Ovary (tissue), 9 donors: ENCODE results near the gene RNLS. TPM values are rescaled to one million over a fixed set of nuclear protein-coding genes. Genes with fewer than 3 reads are reported as not detected.

Experiments used
- DNase-seq, 5 donors: peaks; one replicate each; pipeline ENCODE4 v3.0.0-alpha.2; 2019 to 2020
- H3K27ac ChIP-seq, 2 donors: fragments of 200-600 bp; one replicate each; pipeline versions ENCODE4 v1.5.1 to v1.8.0; 2019 to 2022
- H3K27me3 ChIP-seq: fragments of 200-600 bp; one replicate; pipeline ENCODE4 v1.8.0; 2022
- H3K36me3 ChIP-seq: fragments of 200-600 bp; sonication (generic); one replicate; pipeline ENCODE4 v1.5.1; 2019
- H3K4me1 ChIP-seq: one replicate; pipeline ENCODE4 v1.8.1; 2013; ENCODE audit warnings: mild to moderate bottlenecking, moderate library complexity; ENCODE audit not compliant: insufficient read depth
- H3K4me3 ChIP-seq: fragments of 200-600 bp; sonication (generic); one replicate; pipeline ENCODE4 v1.5.1; 2017
- H3K9me3 ChIP-seq, 2 donors: fragments of 200-600 bp in 1 of 2; sonication (generic) in 1 of 2; one replicate each; pipeline versions ENCODE4 v1.5.1 to v1.8.1; 2013 to 2019; ENCODE audit warnings: mild to moderate bottlenecking in 1 of 2, moderate library complexity in 1 of 2
- CTCF ChIP-seq, 3 donors: fragments of 450-650 bp in 2 of 3; fragments of 200-600 bp in 1 of 3; IDR thresholded peaks; one replicate each; pipeline versions ENCODE4 v1.5.1 to v1.8.0; 2016 to 2022; ENCODE audit warnings: antibody characterized with exemption in 3 of 3, mild to moderate bottlenecking in 1 of 3
- EP300 ChIP-seq: sonication (generic); formaldehyde crosslinking; IDR thresholded peaks from one replicate; pipeline ENCODE4 v1.6.1; 2017; ENCODE audit warnings: antibody characterized with exemption
- POLR2A ChIP-seq: fragments of 450-650 bp; IDR thresholded peaks from one replicate; pipeline ENCODE4 v1.6.1; 2017; ENCODE audit warnings: antibody characterized with exemption, mild to moderate bottlenecking, moderate library complexity
- WGBS, 3 donors: extraction: QIAGEN DNeasy Blood & Tissue Kit in 1 of 3; methylation state at CpG; one replicate each; pipeline versions ENCODE4 v1.1.5 to v1.1.7; 2013 to 2017; 5-methylcytosine and 5-hydroxymethylcytosine counted together
- intact Hi-C, 4 donors: fragments of 100-400 bp; cut with DNase I; formaldehyde crosslinking; loops; one replicate each; pipeline versions ENCODE4 v1.11.0 to v1.15.1; 2022 to 2023
- polyA plus RNA-seq, 2 donors: library from polyadenylated mRNA; stranded (reverse); fragments of 200-250 nt in 1 of 2; fragments of 350-450 nt in 1 of 2; fragmentation: Illumina TruSeq in 1 of 2; extraction: RNeasy Lipid Tissue Mini Kit (QIAGEN cat#74804) in 1 of 2; gene quantifications; one replicate each; pipeline ENCODE4 v1.2.3, GENCODE V29; 2013 to 2014
- total RNA-seq, 7 donors: library from RNA; depleted of rRNA in 2 of 7; stranded (reverse); fragments of >200 nt in 2 of 7; fragmentation: NEBNext Ultra II Directional in 3 of 7; extraction: Animal tissue kit (Norgen Biotek cat#: 25700) in 3 of 7; gene quantifications; one replicate each; pipeline versions ENCODE4 v1.1.0 to v1.2.4, GENCODE V29; 2016 to 2023
- donor health status: DM: no; HTN: no; CAD: no; lungs with moderate emphysema.
- donor health status: DM: no; HTN: no; CAD: no.
- donor health status: Bipolar disorder and iron deficiency.
- donor health status: DM: yes; HTN: yes; CAD: no.
- donor health status: DM: no; HTN: no; CAD: no.
- donor health status: DM: yes; HTN: yes; CAD: no.

Gene RNLS
- total and polyA plus RNA-seq, 9 donors = 7.5 to 21.9 (median 11.8) TPM

GRCh38 chr10:88417387-88418030 is 165.6 kb downstream of the RNLS start:
- Histone ChIP-seq H3K27ac (no peak overlapping the region), H3K27me3 (no peaks in the 10 kb centered on the region), H3K4me1 (no peaks in the 10 kb centered on the region), H3K4me3 (no peak overlapping the region), H3K36me3 (no peaks in the 10 kb centered on the region), H3K9me3 (no peaks in the 10 kb centered on the region)
- TF ChIP-seq EP300 (no peak), POLR2A (no peak), CTCF (IDR thresholded peaks at IDR 0.05) (no peak)
- intact Hi-C loops = no loop called here
- no peak for DNase-seq
- WGBS, 3 donors = 11 to 19% (median 16%) methylated on average over 3 of the region's 3 CpGs

- H3K4me3 ChIP-seq = no peak overlapping the region
- WGBS, 3 donors = 95 to 97% (median 95%) methylated on average over 1 of the region's 1 CpG
- H3K9me3 ChIP-seq = no peaks in the 10 kb centered on the region
- H3K27ac ChIP-seq = no peak overlapping the region
- no peaks in the 10 kb centered on the region for H3K36me3 ChIP-seq
- H3K4me1 ChIP-seq = no peaks in the 10 kb centered on the region
- no peaks in the 10 kb centered on the region for H3K27me3 ChIP-seq
- intact Hi-C loops = no loop called here
- TF ChIP-seq CTCF (IDR thresholded peaks at IDR 0.05) = no peak
- no peak for TF ChIP-seq POLR2A
- TF ChIP-seq EP300 = no peak
- DNase-seq = no peak
These were observed 166.3 kb downstream of the RNLS start for GRCh38 chr10:88416801-88417200.

GRCh38 chr10:88415533-88416130 is 167.5 kb downstream of the RNLS start:
- no peak overlapping the region for H3K27ac ChIP-seq
- H3K27me3 ChIP-seq = no peaks in the 10 kb centered on the region
- H3K36me3 ChIP-seq = no peaks in the 10 kb centered on the region
- no peaks in the 10 kb centered on the region for H3K4me1 ChIP-seq
- H3K4me3 ChIP-seq = no peak overlapping the region
- intact Hi-C loops = no loop called here
- TF ChIP-seq POLR2A = no peak
- no peak for TF ChIP-seq EP300
- TF ChIP-seq CTCF (IDR thresholded peaks at IDR 0.05) = no peak
- WGBS, 3 donors = 95 to 100% (median 99%) methylated on average over 1 of the region's 1 CpG
- H3K9me3 ChIP-seq = no peaks in the 10 kb centered on the region
- DNase-seq = no peak

- Histone ChIP-seq H3K4me1 (no peaks in the 10 kb centered on the region), H3K27ac (no peak overlapping the region), H3K9me3 (no peaks in the 10 kb centered on the region), H3K36me3 (no peaks in the 10 kb centered on the region), H3K4me3 (no peak overlapping the region), H3K27me3 (no peaks in the 10 kb centered on the region)
- no peak for TF ChIP-seq EP300
- TF ChIP-seq POLR2A = no peak
- no peak for DNase-seq
- WGBS, 3 donors = 93 to 97% (median 93%) methylated on average over 3 of the region's 3 CpGs
- intact Hi-C loops = no loop called here
These were observed 169.7 kb downstream of the RNLS start for GRCh38 chr10:88413412-88413811.

- no peak for DNase-seq
- H3K4me1 ChIP-seq = no peaks in the 10 kb centered on the region
- TF ChIP-seq CTCF (IDR thresholded peaks at IDR 0.05) (no peak), EP300 (no peak), POLR2A (no peak)
- intact Hi-C loops = no loop called here
- H3K36me3 ChIP-seq = no peaks in the 10 kb centered on the region
- no peak overlapping the region for H3K27ac ChIP-seq
- no peak overlapping the region for H3K4me3 ChIP-seq
- no peaks in the 10 kb centered on the region for H3K9me3 ChIP-seq
- whole genome bisulfite sequencing, 3 donors = 93 to 97% (median 95%) methylated on average over 6 of the region's 6 CpGs
- H3K27me3 ChIP-seq = no peaks in the 10 kb centered on the region
These were observed 171.3 kb downstream of the RNLS start for GRCh38 chr10:88411772-88412349.
